T-helper 9 cell (primary cell): ENCODE results near the gene SLC49A4.

ENCODE experiments used
- DNase-seq: peaks from one replicate; pipeline ENCODE4 v3.0.0-alpha.2; 2020

Gene SLC49A4

DNA sequence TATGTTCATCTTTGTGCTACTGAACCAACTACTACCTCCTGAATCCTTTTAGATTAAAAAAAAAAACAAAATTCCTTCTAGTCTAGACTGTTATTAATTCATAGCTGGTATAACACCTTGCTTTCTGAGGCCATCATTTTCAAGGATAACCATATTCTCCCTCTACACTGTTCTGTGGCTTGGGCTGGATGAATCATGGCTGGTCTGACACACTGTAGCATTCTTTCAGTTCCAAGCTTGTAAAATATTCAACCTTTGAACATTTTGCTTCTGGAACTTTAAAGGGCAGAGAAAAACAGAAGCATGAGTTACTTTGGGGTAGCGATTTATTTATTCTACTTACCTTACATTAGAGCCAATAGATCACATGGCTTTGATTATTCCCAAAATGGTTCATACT, 8.8 kb upstream of the SLC49A4 start:
- DNase-seq: no peak

DNA sequence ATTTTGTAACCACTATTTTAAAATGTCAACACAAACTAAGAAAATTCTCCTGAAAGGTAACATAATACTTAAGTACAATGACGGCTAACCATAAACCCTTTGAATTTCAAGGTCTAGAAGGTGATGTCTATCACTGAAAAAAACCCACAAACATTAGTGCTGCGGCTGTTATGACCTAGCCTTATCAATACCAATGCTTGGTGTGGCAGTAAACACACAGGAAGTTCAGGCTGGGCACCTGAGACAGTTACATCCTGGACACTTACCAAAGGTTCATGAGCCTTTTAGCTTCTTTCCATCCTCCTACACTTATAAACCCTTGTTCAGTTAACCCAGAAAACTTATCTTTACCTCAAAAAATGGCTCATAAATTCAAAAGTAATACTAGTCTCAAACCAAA, 7.0 kb upstream of the SLC49A4 start:
- no peak for DNase-seq

- no peak for DNase-seq
Measured at GRCh38 chr3:122789585-122790273, 5.1 kb upstream of the SLC49A4 start.

- DNase-seq: peak; percentile 85
Measured at GRCh38 chr3:122793568-122794416, 1.1 kb upstream of the SLC49A4 start, which contains the start of gene HSPBAP1. Gene HSPBAP1 (minus strand): TSS chr3:122793831. CDS start chr3:122793680, 151 bp downstream.

DNA sequence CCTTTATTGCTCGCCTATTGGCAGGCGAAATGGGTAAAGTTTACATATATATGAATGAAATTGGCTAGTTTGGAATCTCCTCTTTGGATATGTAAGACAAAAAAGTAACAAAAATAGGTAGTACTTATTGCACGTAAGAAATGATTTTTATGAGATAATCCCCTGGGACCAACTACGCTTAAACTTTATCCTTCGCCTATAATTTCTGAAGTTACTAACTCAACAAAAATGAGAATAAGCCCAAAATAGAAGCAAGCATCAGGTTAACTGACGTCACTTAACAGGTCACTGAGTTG, 438 bp upstream of the SLC49A4 start:
- no peak for DNase-seq

DNA sequence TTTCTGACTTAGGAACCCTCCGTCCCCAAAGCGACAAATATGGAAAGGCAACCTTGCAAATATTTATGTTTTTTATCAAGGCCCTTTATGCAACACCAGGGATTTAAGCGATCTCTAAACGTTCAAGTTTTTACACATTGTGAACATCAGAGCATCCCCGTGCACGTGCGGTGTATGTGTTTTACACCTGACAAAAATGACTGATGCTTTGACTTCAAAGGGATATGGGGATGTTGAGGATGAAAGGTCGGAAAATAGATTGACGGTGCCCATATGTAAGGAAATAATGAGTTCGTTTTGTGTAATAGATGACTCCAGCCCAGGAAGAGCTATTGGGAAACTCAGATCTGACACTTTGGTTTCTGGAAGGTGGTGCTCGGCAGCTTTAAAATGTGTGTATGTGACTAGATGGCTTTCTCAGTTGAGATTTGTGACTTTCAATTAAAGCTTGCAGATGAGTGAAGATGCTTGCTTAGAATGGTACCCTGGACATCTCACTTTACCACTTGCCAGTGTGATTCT, 866 bp downstream of the SLC49A4 start:
- DNase-seq: no peak

DNA sequence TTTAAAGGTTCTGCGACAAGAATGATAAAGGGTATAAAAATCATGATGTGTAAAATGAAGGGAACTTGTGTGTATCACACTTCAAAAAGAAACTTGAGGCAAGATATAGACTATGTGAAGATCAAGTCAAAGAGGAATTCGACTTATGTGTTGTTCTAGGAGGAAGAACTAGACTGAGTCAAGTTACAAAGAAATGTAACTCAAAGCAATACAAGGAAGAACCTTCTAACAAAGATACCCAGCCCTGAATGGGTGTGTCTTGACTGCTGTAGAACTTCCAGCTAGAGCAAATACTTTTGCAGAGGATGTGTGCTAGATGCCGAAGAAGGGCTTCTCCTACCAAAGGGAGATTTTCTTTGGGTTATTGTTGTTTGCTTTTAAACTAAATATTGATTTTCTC, 2.4 kb downstream of the SLC49A4 start:
- no peak for DNase-seq

GRCh38 chr3:122799322-122799721, 4.5 kb downstream of the SLC49A4 start:
- DNase-seq: no peak

DNA sequence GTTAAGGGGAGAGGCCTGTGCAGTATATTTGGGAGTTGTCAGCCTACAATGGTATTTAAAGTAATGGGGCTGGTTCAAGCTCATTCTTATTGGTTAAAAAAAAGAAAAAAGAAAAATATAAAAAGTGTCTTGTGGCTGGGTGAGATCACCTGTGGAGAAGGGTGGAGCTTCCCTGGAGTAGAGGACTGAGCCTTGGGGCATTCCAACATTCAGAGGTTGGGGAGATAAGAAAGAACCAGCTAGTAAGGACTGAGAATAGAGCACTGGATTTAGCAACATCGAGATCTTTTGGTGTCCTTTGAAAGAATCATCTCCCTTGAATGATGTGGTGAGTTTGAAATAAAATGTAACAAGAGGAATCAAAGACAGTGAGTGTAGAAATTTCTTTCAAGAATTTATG, 5.2 kb downstream of the SLC49A4 start:
- DNase-seq: no peak

DNA sequence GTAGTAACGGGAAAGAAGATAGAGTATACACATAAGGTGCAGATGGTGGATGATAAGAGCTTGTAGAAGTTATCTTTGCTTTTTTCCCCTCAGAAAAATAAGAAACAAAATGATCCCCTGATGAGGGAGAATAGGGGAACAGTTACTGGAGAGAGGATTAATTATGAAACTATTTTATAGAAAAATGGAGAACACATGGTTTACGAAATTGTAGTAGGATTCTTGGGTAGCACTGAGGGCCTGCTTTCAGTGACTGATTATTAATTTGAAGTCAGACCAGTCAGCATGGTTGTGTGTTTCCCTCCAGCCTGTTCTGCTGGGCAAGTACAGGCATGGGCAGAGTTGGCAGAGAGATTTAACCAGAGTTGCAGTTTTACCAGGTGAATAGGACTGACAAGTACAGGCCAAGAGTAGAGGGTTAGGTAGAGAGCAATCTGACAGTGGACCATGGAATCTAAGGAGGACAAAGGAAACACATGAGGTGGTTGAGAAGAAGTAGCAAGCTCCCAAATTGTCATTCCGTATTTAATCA, 5.9 kb downstream of the SLC49A4 start:
- no peak for DNase-seq

DNA sequence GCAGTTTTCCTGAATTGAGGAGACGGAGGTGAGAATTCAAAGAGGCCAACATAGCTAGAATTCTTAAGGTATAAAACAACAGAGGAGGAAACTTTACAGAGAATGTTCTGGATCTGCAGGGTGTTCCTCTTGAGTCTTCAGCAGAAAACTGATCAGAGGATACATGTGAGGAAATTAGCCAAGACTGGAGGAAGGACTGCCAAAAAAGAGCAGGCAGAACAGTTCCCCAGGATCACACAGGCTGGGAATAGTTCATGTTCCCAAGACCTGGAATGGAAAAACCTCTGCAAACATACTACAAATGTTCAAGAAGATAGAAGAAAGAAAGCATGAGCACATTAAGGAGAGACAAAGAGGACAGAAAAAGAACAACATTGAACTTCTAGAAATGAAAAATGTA, 7.5 kb downstream of the SLC49A4 start:
- DNase-seq: no peak

- DNase-seq: no peak
Measured at GRCh38 chr3:122803977-122804376, 9.1 kb downstream of the SLC49A4 start.

DNA sequence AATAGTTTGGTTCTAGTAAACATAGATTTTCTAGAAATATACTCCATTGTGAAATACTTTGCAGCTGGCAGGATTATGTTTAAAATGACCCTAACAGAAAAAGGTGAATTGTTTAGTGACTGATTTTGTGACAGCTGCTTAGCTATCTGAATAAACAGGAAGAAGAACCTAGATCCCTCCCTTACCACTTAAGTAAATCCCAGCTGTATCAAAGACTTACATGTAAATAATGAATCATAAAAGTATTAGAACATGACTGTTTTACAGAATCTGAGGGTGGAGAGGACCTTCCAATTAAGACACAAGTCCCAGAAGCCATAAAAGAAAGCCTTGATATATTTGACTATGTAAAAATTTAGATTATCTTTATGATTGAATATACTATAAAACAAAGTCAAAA, 15.9 kb downstream of the SLC49A4 start:
- no peak for DNase-seq

- DNase-seq: no peak
Measured at GRCh38 chr3:122816587-122816986, 21.7 kb downstream of the SLC49A4 start.

- no peak for DNase-seq
Measured at GRCh38 chr3:122824465-122825381, 29.9 kb downstream of the SLC49A4 start.

DNA sequence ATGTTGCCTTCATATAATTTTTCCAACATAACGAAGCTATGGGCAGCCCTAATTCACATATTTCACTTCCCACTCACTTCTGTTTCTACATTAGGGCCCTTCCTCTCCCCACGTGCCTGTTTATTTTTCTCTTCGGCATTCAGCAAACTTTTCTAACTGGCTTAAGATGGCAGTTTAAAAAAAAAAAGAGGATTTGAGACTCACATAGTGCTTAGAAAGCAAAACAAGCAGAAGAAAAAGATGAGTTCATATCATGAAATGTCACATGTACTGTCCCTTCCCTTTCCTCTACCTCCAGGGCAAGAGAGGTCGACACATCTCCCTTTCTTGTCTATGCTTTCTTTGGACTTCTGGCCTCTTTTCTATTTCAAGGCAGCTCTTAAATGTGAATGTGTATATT, 30.6 kb downstream of the SLC49A4 start:
- no peak for DNase-seq

DNA sequence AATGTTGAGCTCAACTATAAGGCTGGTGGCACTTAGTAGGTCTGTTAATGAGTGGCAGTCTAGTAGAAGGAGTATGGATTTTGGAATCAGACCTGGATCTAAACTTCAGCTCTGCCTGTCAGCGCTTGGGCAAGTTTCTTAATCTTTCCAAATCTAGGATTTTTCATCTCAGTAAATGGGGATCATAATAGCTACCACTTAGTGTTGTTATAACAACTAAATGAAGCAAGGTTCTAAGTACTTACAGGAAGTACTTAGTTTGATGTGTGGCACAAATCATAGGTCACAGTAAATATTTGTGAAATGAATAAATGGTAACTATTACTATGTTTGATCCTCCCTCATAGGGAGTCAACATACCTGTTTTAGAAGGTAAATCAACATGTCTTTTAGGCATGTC, 31.4 kb downstream of the SLC49A4 start:
- DNase-seq: no peak

DNA sequence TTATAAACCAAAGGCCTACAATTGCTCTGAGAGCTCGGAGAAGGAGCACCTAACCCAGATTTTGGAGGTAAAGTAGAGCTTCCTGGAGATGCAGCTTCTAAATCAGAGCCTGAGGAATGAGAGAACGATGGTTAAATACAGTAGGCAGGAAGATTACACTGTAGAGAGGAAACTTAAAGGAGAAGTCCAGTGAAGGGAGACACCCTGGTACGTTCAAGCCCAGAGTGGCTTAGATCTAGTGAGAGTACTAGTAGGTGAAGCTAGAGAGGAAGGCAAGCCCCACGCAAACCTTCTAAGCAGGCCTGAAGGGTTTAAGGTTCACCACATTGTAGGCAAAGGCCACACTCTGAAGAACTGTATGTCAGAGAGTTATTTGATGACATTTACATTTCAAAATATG, 33.4 kb downstream of the SLC49A4 start:
- DNase-seq: no peak

DNA sequence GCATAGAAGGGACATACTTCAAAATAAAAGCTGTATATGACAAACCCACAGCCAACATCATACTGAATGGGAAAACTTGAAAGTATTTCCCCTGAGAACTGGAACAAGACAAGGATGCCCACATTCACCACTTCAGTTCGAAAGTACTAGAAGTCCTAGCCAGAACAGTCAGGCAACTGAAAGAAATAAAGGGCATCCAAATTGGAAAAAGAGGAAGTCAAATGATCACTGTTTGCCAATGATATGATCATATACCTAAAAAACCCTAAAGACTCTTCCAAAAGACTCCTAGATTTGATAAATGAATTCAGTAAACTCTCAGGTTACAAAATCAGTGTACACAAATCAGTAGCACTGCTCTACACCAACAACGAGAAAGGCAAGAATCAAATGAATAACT, 40.7 kb downstream of the SLC49A4 start:
- DNase-seq: no peak

- DNase-seq: no peak
Measured at GRCh38 chr3:122843604-122844003, 48.7 kb downstream of the SLC49A4 start.

DNA sequence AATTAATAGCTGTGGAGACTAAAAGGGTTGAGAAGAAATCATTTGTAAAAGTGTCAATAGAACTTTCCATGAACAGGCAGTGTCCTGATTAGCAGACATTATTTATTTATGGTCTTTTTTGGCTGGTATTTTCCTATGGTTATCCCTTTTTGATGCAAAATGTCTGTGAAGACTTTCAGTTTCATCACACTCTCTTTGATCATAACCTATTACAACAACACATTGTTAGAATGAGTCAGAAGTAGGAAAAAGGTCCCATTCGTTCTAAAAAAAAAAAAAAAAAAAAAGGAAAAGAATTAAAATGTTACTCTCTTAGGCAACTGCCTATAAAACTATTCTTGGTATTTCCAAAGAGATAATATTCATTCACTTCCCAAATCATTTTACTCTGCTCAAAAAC, 62.1 kb downstream of the SLC49A4 start:
- DNase-seq: no peak

DNA sequence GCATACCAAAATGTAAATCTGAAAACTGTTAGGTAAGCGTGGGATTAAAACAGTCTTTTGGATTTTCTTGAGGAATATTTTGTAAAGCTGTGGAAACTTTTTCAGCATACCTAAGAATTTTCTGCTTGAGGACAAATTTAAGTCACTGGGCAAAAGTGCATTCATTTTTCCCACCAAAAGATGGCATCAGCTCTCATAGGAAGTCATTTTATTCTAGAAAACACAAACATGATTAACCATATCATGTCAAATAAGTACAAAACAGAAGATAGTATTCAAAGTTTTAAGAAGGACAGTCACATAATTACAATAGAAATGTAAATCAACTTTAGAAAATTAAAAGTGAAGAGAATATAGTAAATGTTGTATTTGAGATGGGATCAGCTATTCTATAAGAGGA, 63.5 kb downstream of the SLC49A4 start:
- DNase-seq: no peak
